ENCODE data around the gene BICDL2.

The BICDL2 gene

GRCh38 chr16:3059723-3060242 lies 23.0 kb upstream of the BICDL2 start:
- CTCF ChIA-PET = interaction anchor here (0.6 to 5.3 kb wide), 26 partner anchors 10 to 275 kb away, joined by 3 to 54 read pairs (median 4); partner anchors contain the start of genes OR1F1, ZNF205 and ZSCAN10
- peaks cover 3% of the 10 kb centered on the region for H3K4me1 ChIP-seq (ENCODE audit: control insufficient read depth, insufficient read depth, low read length)
- POLR2A ChIA-PET = interaction anchor here (1.1 to 1.9 kb wide), 8 partner anchors 10 to 72 kb away, joined by 3 to 17 read pairs (median 4); partner anchors contain the start of gene ZSCAN10
- peak overlapping the region; percentile 56; the same call in 1 of the 2 replicates for H3K27ac ChIP-seq (ENCODE audit: extremely low read depth, low read depth, low read length)
- H3K9me3 ChIP-seq (ENCODE audit: control insufficient read depth, insufficient read depth, low read depth, low read length) = no peaks in the 10 kb centered on the region
- H3K36me3 ChIP-seq (ENCODE audit: control insufficient read depth in 2 of 2, insufficient read depth in 1 of 2, low read length in 2 of 2) = peaks cover 0 to 13% of the 10 kb centered on the region in 2 experiments; a peak in 2 of 3 replicates
- H3K4me3 ChIP-seq (ENCODE audit: low read depth, low read length) = peak overlapping the region; percentile 33
- 0 out of 2 replicates have a peak, but pooled peaks have one; percentile 5 for TF ChIP-seq ZNF341 (tag by site-specific recombination; IDR thresholded peaks at IDR 0.05; ENCODE audit: low read depth)
- TF ChIP-seq ZNF148 (tag by site-specific recombination; IDR thresholded peaks at IDR 0.05; ENCODE audit: borderline replicate concordance) = no peak
- TF ChIP-seq ZNF449 (tag by site-specific recombination; IDR thresholded peaks at IDR 0.05) = no peak
- TF ChIP-seq GLI4 (tag by site-specific recombination; IDR thresholded peaks at IDR 0.05) = 0 out of 2 replicates have a peak, but pooled peaks have one; percentile 26
- no peak for TF ChIP-seq ZNF292 (tag by site-specific recombination; IDR thresholded peaks at IDR 0.05; ENCODE audit: borderline replicate concordance, low read depth)
- no peak for TF ChIP-seq ZNF791 (tag by site-specific recombination; IDR thresholded peaks at IDR 0.05)
- TF ChIP-seq ZNF302 (tag by site-specific recombination; IDR thresholded peaks at IDR 0.05; ENCODE audit: low read depth) = no peak
- TF ChIP-seq ZNF768 (tag by site-specific recombination; IDR thresholded peaks at IDR 0.05) = no peak
- TF ChIP-seq ZNF223 (tag by site-specific recombination; IDR thresholded peaks at IDR 0.05) = no peak
- TF ChIP-seq ZNF423 (tag by site-specific recombination; IDR thresholded peaks at IDR 0.05) = no peak
- TF ChIP-seq ZNF514 (tag by site-specific recombination; IDR thresholded peaks at IDR 0.05) = no peak
- TF ChIP-seq PRDM2 (tag by site-specific recombination; IDR thresholded peaks at IDR 0.05; ENCODE audit: borderline replicate concordance) = no peak
- no peak for TF ChIP-seq ZBTB44 (tag by site-specific recombination; IDR thresholded peaks at IDR 0.05)
- no peak for TF ChIP-seq ZNF792 (tag by site-specific recombination; IDR thresholded peaks at IDR 0.05)
- TF ChIP-seq ZNF585B (tag by site-specific recombination; IDR thresholded peaks at IDR 0.05) = no peak
- no peak for TF ChIP-seq ZNF561 (tag by site-specific recombination; IDR thresholded peaks at IDR 0.05; ENCODE audit: borderline replicate concordance)
- no peak for TF ChIP-seq ZNF221 (tag by site-specific recombination; IDR thresholded peaks at IDR 0.05; ENCODE audit: borderline replicate concordance)
- no peak for TF ChIP-seq KLF8 (tag by site-specific recombination; IDR thresholded peaks at IDR 0.05)
- TF ChIP-seq EGR2 (tag by site-specific recombination; IDR thresholded peaks at IDR 0.05; ENCODE audit: low read depth) = 0 out of 2 replicates have a peak, but pooled peaks have one; percentile 19
- no peak for TF ChIP-seq TCF7L2 (IDR thresholded peaks at IDR 0.05; ENCODE audit: borderline replicate concordance, low read depth, low read length)
- no peak for TF ChIP-seq YY1 (tag by site-specific recombination; IDR thresholded peaks at IDR 0.05)
- no peak for TF ChIP-seq ZNF362 (tag by site-specific recombination; IDR thresholded peaks at IDR 0.05)
- no peak for TF ChIP-seq ZNF473 (tag by site-specific recombination; IDR thresholded peaks at IDR 0.05)
- TF ChIP-seq ZNF529 (tag by site-specific recombination; IDR thresholded peaks at IDR 0.05; ENCODE audit: insufficient replicate concordance) = no peak

Measured in HEK293 (cell line).